Upper lobe of right lung (tissue), 1 donor: ENCODE measurements around the gene XRRA1. TPM values are rescaled to one million over a fixed set of nuclear protein-coding genes. Genes with fewer than 3 reads are reported as not detected.
"Not testable (repeated sequence)": the region's sequence is repeated elsewhere in the genome, so short reads cannot be mapped to it uniquely, and the experiment has no call there.

ENCODE experiments used
- ATAC-seq: fragments of 200-7000 bp; cut with Tn5 transposase; one replicate; pipeline ENCODE4 v1.9.1; 2020; ENCODE audit warnings: mild to moderate bottlenecking, moderate library complexity
- DNase-seq: peaks from one replicate; pipeline ENCODE4 v3.0.0-alpha.2; 2020
- H3K27ac ChIP-seq: fragments of 200-600 bp; one replicate; pipeline ENCODE4 v1.8.0; 2022
- H3K27me3 ChIP-seq: fragments of 200-600 bp; one replicate; pipeline ENCODE4 v1.8.0; 2022; ENCODE audit warnings: mild to moderate bottlenecking
- H3K36me3 ChIP-seq: fragments of 200-600 bp; one replicate; pipeline ENCODE4 v1.8.0; 2022
- H3K4me1 ChIP-seq: fragments of 200-600 bp; one replicate; pipeline ENCODE4 v1.8.0; 2022
- H3K4me3 ChIP-seq: fragments of 200-600 bp; one replicate; pipeline ENCODE4 v1.8.0; 2022; ENCODE audit warnings: mild to moderate bottlenecking
- H3K9me3 ChIP-seq: fragments of 200-600 bp; one replicate; pipeline ENCODE4 v1.8.0; 2022
- intact Hi-C: fragments of 100-400 bp; cut with DNase I; formaldehyde crosslinking; loops from one replicate; pipeline ENCODE4 v1.11.0; 2022
- total RNA-seq: library from RNA; stranded (reverse); fragmentation: NEBNext Ultra II Directional; extraction: Animal tissue kit (Norgen Biotek cat#: 25700); gene quantifications from one replicate; pipeline ENCODE4 v1.2.1, GENCODE V29; 2021
- TF ChIP-seq, protein P1 (sequence below): fragments of 200-600 bp; IDR thresholded peaks from one replicate; pipeline ENCODE4 v1.8.0; 2022; ENCODE audit warnings: antibody characterized with exemption
- donor health status: DM: no; HTN: yes; CAD: no; lungs with severe emphysema.

The XRRA1 gene
- total RNA-seq, 1 donor from 2014 or later: 10.6 TPM

DNA sequence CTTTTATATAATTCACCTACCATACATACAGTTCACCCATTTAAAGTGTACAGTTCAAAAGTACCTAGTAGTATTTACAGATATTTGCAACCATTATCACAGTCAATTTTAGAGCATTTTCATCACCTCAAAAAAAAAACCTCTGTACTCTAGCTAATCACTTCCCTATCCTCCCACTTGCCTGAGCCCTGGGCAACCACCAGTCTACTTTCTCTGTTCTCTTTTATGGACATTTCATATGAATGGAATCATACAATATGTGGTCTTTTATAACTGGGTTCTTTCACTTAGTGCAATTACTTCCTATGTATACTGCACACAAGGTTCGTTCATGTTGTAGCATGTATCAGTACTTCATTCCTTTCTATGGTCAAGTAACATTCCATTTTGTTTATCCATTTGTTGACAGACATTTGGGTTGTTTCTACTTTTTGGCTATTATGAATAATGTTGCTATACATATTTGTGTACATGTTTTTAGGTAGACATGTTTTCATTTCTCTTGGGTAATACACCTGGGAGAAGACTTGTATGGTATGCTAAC, 22.0 kb upstream of the XRRA1 start:
- intact Hi-C loops: no loop called here
- TF ChIP-seq, protein P1, sequence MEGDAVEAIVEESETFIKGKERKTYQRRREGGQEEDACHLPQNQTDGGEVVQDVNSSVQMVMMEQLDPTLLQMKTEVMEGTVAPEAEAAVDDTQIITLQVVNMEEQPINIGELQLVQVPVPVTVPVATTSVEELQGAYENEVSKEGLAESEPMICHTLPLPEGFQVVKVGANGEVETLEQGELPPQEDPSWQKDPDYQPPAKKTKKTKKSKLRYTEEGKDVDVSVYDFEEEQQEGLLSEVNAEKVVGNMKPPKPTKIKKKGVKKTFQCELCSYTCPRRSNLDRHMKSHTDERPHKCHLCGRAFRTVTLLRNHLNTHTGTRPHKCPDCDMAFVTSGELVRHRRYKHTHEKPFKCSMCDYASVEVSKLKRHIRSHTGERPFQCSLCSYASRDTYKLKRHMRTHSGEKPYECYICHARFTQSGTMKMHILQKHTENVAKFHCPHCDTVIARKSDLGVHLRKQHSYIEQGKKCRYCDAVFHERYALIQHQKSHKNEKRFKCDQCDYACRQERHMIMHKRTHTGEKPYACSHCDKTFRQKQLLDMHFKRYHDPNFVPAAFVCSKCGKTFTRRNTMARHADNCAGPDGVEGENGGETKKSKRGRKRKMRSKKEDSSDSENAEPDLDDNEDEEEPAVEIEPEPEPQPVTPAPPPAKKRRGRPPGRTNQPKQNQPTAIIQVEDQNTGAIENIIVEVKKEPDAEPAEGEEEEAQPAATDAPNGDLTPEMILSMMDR: no peak
- no peak overlapping the region for H3K4me3 ChIP-seq
- peaks cover 98% of the 10 kb centered on the region for H3K36me3 ChIP-seq
- H3K27ac ChIP-seq: no peak overlapping the region
- no peak for DNase-seq
- H3K27me3 ChIP-seq: no peaks in the 10 kb centered on the region
- H3K9me3 ChIP-seq: no peaks in the 10 kb centered on the region
- no peak for ATAC-seq
- no peaks in the 10 kb centered on the region for H3K4me1 ChIP-seq

DNA sequence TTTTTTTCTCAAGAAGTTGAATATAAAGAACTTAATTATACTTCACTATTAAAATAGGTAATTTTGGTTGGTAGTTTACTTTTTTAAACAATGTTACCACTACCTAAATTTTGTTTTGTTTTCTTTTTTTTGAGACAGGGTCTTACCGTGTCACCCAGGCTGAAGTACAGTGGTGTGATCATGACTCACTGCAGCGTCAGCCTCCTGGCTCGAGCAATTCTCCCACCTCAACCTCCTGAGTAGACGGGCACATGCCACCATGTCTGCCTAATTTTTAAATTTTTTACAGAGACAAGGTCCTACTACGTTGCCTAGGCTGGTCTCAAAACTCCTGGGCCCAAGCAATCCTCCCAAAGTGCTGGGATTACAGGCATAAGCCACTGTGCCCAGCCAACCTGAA, 17.8 kb upstream of the XRRA1 start:
- H3K9me3 ChIP-seq: no peaks in the 10 kb centered on the region
- no peak overlapping the region for H3K4me3 ChIP-seq
- H3K36me3 ChIP-seq: peaks cover 61% of the 10 kb centered on the region
- no peak for ATAC-seq
- H3K27ac ChIP-seq: no peak overlapping the region
- intact Hi-C loops: no loop called here
- DNase-seq: no peak
- peaks cover 4% of the 10 kb centered on the region for H3K4me1 ChIP-seq
- H3K27me3 ChIP-seq: no peaks in the 10 kb centered on the region
- TF ChIP-seq, protein P1: no peak

DNA sequence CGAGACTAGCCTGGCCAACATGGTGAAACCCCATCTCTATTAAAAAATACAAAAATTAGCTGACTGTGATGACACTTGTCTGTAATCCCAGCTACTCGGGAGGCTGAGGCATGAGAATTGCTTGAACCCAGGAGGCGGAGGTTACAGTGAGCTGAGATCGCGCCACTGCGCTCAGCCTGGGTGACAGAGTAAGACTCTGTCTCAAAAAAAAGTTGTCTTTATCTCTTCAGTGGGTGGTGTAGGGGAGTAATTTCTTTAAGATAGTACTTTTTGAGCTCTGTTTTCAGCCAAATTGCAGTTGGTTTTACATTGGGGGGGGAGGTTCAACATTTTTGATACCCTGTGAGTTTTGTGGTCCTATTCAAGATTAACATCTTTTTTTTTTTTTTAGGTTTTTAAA, 11.2 kb upstream of the XRRA1 start:
- H3K9me3 ChIP-seq, H3K27ac ChIP-seq, DNase-seq, H3K4me3 ChIP-seq, intact Hi-C loops, H3K27me3 ChIP-seq, ATAC-seq: not testable (repeated sequence)
- peaks cover 10% of the 10 kb centered on the region for H3K36me3 ChIP-seq
- peaks cover 25% of the 10 kb centered on the region for H3K4me1 ChIP-seq

DNA sequence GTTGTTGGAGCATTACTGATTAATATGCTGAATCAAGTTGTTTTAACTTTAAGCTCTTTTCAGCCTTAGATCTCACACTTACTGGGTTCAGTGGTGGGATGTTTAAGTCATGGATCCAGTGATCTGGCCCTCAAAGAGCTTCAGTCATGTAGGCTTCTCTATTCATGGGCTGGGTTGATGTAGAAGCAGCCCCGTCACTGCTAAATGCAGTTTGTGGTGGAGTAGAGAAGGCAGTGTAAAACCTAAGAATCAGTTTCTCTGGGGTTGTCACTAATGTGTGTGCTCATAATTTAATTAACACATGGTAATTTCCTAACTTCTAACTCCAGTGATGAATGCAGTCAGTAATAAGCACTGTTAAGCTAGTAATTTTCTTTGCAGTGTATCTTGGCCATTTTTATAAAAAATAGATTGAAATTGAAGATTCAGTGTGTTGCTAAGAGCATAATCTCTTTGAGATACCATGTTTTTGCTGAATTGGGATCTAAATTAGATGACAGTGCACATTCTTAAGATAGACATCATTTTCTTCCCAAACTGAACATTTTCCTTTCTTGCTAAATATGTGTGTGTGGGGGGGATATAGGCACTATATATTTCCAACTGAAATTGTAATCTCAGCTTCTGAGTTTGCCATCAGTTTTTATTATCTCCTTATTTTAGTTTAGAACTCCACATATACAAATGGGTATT, 9.2 kb upstream of the XRRA1 start:
- Histone ChIP-seq H3K4me3 (no peak overlapping the region), H3K27ac (no peak overlapping the region), H3K36me3 (peaks cover 10% of the 10 kb centered on the region), H3K27me3 (no peaks in the 10 kb centered on the region), H3K4me1 (peaks cover 22% of the 10 kb centered on the region), H3K9me3 (no peaks in the 10 kb centered on the region)
- ATAC-seq (no peak), DNase-seq (no peak)
- intact Hi-C loops: no loop called here
- TF ChIP-seq, protein P1: no peak

DNA sequence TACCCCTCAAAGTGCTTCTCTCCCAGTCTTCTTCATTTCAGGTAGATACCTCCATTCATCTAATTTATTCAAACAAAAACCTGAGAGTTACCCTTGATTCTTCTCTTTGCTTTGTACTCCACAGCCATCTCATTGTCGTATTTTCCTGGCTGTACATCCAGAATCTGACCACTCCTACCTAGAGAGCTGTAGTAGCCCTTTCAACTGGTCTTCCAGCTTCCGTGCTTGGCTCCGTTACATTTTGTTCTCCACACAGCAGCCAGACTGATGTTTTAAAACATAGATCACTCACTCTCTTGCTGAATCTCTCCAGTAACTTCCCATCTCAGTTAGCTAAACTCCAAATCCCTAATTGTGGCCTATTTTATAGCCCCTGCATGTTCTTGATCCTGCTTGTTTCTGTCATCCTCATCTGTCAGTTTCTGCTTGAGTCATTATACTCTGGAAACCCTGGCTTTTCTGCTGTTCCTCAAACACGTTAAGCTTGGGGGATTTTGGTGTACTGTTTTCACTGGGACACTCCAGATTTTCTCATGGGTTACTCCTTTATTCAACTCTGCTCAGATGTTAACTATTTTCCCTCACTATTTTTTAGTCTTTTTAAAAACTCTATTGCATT, 7.6 kb upstream of the XRRA1 start:
- Histone ChIP-seq H3K36me3 (peaks cover 10% of the 10 kb centered on the region), H3K27me3 (no peaks in the 10 kb centered on the region), H3K27ac (no peak overlapping the region), H3K9me3 (no peaks in the 10 kb centered on the region), H3K4me3 (no peak overlapping the region), H3K4me1 (peaks cover 23% of the 10 kb centered on the region)
- TF ChIP-seq, protein P1: no peak
- ATAC-seq (no peak), DNase-seq (no peak)
- intact Hi-C loops: no loop called here

DNA sequence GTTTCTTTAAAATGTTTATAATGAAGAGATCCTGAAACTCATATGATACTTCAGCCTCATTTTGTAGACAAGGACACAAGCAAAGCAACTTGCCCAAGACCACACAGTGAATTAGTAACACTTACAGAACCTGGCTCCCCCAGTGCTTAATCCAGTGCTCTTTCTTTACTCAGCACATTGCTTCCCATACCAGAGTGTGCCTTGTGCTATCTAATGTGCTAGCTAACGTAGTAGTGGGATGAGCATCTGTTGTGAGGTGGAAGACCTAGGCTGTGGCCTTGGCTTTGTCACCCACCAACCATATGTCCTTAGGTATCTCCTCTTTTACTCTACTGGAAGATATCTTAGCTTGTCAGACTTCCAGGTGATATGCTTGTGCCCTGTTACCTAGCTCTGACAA, 5.3 kb upstream of the XRRA1 start:
- DNase-seq (no peak), ATAC-seq (no peak)
- no peak overlapping the region for H3K27ac ChIP-seq

More for the DNA sequence above, 5.3 kb upstream of the XRRA1 start:
- peaks cover 10% of the 10 kb centered on the region for H3K36me3 ChIP-seq
- no peaks in the 10 kb centered on the region for H3K9me3 ChIP-seq
- no peak overlapping the region for H3K4me3 ChIP-seq
- TF ChIP-seq, protein P1: no peak
- no peaks in the 10 kb centered on the region for H3K27me3 ChIP-seq
- intact Hi-C loops: no loop called here
- H3K4me1 ChIP-seq: peaks cover 30% of the 10 kb centered on the region
